Stimulated activated CD4-positive, alpha-beta T cell treated with anti-CD3 and anti-CD28 coated beads, Interleukin-2, amount 100 ng/mL, for 4 hours (primary cell): Measurements from ENCODE around the gene RAB22A.
"Not testable (repeated sequence)": the region's sequence is repeated elsewhere in the genome, so short reads cannot be mapped to it uniquely, and the experiment has no call there.

Experiments
- DNase-seq: peaks from one replicate; pipeline ENCODE4 v3.0.0-alpha.2; 2020; ENCODE audit warnings: low read depth

RAB22A gene

GRCh38 chr20:58344741-58345140 is 35.2 kb downstream of the RAB22A start:
- DNase-seq: no peak

- DNase-seq: no peak
These were observed 40.1 kb downstream of the RAB22A start for GRCh38 chr20:58349570-58349969.

GRCh38 chr20:58352468-58352867 is 43.0 kb downstream of the RAB22A start:
- DNase-seq: no peak

GRCh38 chr20:58359441-58359840 is 49.9 kb downstream of the RAB22A start:
- DNase-seq: no peak

- no peak for DNase-seq
These were observed 51.4 kb downstream of the RAB22A start for GRCh38 chr20:58360936-58361335.

- DNase-seq: no peak
These were observed 52.1 kb downstream of the RAB22A start for GRCh38 chr20:58361481-58362205.

GRCh38 chr20:58362206-58362516 is 52.6 kb downstream of the RAB22A start:
- no peak for DNase-seq

- no peak for DNase-seq
These were observed 53.5 kb downstream of the RAB22A start for GRCh38 chr20:58362970-58363369.

GRCh38 chr20:58366866-58367265 is 57.4 kb downstream of the RAB22A start:
- no peak for DNase-seq

- DNase-seq: no peak
These were observed 63.3 kb downstream of the RAB22A start for GRCh38 chr20:58372806-58373205.

GRCh38 chr20:58373296-58373695 is 63.8 kb downstream of the RAB22A start:
- DNase-seq: not testable (repeated sequence)

GRCh38 chr20:58374027-58374850 is 64.7 kb downstream of the RAB22A start:
- no peak for DNase-seq

- no peak for DNase-seq
These were observed 65.6 kb downstream of the RAB22A start for GRCh38 chr20:58374906-58375758.

GRCh38 chr20:58375759-58376352 is 66.3 kb downstream of the RAB22A start:
- DNase-seq: no peak

- no peak for DNase-seq
These were observed 67.5 kb downstream of the RAB22A start for GRCh38 chr20:58377017-58377416.

GRCh38 chr20:58377766-58378401 is 68.4 kb downstream of the RAB22A start:
- DNase-seq: no peak

- DNase-seq: no peak
These were observed 69.2 kb downstream of the RAB22A start for GRCh38 chr20:58378704-58379103.

GRCh38 chr20:58381627-58382026 is 72.1 kb downstream of the RAB22A start:
- no peak for DNase-seq

GRCh38 chr20:58382096-58382495 is 72.6 kb downstream of the RAB22A start:
- no peak for DNase-seq

- DNase-seq: no peak
These were observed 75.3 kb downstream of the RAB22A start for GRCh38 chr20:58384821-58385220.

- no peak for DNase-seq
These were observed 78.6 kb downstream of the RAB22A start for GRCh38 chr20:58388028-58388601.
